Activated T-cell treated with anti-CD3 and anti-CD28 coated beads for 4 hours (primary cell): ENCODE data around the gene SPINK8.
"Not testable (repeated sequence)": the region's sequence is repeated elsewhere in the genome, so short reads cannot be mapped to it uniquely, and the experiment has no call there.

ENCODE experiments used
- DNase-seq: peaks from one replicate; pipeline ENCODE4 v3.0.0-alpha.2; 2020

Gene SPINK8

DNA sequence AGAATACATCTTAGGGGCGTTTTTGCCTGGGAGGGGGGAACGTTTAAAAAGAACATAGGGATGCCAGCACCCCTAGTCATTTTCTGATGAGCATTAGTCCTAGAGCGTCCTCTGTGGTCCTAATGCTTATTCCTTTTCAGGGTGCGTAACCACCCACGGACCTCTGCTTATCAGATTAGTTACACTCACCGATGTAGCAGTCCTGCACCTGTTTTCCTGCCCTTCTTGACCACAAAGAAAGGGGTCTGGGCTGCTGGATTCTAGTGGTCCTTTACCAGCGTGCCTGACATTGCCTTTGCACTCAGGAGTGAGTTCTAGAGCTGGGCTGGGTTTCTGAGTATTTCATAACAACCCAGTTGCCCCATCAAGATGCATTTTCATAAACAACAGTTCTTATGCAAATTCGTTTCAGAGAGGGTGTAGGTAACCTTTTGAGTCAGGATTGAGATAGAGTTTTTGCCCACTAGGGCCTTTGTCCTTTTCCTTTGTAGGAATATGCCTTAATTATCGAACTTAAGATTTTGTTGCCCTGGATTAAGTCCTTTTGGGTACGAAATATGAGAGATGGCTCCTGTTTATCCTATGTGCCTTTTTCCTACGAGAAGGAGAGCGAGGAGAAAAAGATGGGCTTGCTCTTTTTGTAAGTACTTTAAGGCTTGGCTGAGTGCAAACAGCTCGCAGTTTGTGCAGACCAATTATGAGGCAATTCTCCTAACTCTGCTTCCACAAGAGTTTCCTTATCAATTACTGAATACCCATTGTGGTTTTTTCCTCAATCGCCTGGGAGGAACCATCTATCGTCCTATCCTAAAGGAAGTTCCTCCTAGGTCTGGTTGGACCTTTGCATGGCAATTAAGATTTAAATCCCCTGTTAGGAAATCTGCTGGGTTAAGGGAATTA, at the start of gene SPINK8:
Gene SPINK8 (minus strand): TSS at position 316 of the 900 bp plus-strand sequence. CDS start 5,320 bp downstream, outside the sequence.
- DNase-seq, result not testable (repeated sequence)

DNA sequence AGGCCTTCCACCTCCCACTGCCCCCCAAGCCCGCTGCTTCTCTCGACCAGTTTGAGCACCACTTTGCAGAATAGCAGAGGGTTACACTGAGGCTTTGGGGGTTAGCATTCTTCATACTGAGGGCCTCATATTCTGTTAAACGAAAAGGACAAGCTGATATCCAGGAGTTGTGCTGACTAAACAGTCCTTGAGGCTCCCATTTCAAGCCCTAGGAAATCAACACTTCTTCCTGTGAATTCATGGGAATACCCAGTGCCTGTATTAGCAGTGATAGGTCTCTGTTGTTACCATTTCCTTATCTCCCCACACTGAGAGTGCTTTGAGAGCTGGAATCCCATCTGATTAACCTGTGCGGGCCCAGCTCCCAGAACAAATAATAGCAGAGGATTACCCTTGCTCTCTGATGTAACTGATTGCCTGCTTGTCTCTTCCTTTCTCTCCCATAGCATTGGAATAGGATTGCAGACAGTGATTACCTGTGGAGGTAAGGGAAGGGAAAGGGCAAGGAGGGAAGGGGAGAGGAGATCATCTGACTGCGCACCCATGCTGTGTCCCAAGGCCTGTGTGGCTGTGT, 39.5 kb upstream of the SPINK8 start:
- no peak for DNase-seq

DNA sequence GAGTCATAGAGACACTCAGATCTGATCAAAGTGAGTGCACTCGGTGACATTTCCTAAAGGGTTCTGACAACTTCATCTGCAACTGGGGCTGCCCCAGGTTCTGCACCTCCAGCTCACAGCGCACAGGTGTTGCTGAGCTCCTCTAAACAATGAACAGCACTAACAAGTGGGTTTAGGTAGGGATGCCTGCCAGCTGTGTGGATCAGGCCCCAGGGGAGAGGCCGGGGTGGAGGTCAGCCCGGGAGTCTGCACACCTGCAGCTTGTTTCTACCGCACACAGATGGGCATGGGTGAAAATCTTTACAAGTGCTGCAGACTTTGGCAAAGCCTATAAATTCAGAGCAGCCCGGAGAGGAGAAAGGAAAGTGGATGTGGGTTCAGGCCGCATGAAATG, 38.9 kb upstream of the SPINK8 start:
- DNase-seq, result no peak

DNA sequence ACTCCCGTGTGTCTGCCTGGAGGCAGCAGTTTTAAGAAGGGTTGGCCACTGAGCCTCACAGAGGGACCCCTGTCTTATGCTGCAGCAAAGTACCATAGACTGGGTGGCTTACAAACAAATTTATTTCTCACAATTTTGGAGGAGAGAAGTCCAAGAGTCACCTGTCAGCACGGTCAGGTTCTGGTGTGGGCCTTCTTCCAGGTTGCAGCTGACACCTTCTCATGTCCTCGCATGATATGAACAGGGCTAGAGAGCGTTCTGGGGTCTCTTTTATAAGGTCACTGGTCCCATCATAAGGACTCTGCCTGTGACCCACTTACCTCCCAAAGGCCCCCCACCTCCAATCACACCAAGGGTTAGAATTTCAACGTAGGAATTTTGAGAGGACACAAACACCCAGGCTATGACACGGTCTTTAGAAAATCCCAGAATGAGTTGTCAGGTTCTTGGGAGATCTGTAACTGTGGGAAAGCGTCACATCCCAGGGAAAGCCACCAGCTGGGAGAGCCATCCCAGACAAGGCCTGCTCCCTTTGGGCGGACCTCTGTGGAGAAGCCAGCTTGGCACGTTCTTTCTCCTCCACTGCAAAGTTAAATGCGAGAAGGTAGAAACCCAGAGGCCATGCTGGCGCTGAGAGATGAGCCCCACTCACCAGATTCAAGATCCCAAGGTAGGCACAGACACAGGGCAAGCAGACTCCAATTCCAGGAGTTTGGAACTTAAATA, 38.4 kb upstream of the SPINK8 start, which contains the start of gene FBXW12:
Gene FBXW12 (plus strand): TSS at position 569 of the 726 bp plus-strand sequence. CDS start 549 bp downstream, outside the sequence.
- no peak for DNase-seq

DNA sequence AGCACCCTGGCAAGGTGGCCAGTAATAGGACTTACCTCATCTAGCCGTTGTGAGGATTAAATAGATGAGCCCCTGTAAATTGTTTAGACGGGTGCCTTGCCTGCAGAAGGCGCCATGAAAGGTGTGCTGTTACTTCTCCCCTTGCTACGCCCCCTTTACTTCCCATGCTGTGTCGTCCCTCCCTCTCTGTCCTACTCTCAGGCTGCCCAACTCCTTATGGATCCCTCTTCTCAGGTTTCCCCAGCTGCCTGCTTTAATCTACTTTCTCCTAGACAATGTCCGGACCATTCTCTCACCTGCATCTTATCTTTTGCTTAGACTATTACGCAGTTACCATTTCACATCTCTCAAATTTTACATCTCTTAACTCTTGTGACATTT, 36.9 kb upstream of the SPINK8 start:
- no peak for DNase-seq

DNA sequence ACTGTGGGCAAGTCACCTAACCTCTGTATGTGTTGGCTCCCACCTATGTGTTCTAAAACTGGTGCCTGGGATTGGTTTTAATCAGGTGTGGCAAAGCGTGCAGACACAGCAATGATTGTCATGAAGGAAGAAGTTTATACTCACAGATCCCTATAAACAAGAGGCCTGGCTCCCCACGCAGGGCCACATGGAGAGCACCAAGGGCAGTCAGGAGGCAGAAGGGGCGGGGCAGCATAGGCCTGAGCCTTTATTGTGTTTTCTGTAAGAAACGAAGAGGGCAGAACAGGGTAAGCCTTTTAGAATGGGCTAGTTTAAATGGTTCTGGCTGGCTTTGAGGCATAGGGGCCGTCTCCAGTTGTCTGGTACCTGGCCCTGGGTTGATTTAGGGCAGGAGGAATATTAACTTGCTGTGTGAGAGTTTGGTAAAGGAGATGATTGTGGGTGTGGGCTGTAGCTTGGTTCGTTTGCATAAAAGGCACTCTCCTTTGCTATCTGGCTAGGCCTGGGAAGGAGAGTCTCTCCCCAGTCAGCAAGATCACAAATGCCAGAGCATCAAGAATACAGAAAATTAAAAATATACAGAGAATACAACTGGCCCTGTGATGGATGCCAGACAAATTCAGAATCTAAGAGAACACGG, 36.4 kb upstream of the SPINK8 start:
- no peak for DNase-seq

DNA sequence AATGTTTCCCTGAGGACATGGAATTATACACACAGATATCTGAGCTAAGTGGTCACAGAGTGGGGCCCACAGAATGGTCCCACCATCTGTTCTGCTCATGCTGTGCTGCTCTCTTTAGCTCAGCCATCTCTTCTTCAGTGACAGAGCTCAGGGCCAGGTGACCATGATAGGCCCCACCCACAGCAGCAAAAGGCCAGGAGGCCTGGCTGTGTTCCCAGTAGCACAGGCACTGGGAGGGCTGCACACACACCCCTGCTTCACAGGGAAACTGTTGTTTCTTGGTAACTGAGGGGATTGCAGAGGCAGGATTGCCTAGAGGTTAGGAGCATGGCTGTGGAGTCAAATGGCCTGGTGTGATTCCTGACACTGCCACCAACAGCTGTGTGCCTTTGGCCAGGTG, 33.7 kb upstream of the SPINK8 start:
- DNase-seq, result no peak

DNA sequence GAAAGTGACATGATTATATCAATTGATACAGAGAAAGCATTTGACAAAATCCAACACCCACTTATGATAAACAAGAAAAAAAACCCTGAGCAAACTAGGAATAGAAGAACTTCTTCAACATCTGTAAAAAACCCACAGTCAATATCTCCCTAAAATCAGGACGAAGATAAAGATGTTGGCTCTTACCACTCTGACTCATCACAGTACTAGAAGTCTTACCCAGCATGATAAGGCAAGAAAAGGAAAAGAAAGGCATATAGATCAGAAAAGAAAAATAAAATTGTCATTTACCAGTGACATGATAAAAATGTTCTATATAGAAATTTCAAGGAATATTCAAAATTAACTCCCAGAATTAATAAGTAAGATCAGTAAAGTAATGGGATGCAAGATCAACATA, 31.4 kb upstream of the SPINK8 start:
- DNase-seq, result no peak

DNA sequence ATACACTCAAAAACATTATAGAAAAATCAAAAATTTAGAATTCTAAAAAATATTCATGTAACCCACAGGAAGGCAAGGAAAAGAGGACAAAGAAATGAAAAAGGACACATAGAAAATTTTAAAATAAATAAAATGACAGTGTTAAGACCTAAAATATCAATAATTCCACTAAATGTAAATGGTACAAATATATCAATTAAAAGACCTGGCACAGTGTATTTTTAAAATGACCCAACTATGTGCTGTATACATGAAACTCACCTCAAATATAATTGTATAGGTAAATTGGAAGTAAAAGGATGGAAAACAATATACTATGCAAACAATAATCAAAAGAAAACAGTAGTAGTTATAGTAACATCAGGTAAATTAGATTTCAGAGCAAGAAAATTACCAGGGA, 28.5 kb upstream of the SPINK8 start:
- no peak for DNase-seq

DNA sequence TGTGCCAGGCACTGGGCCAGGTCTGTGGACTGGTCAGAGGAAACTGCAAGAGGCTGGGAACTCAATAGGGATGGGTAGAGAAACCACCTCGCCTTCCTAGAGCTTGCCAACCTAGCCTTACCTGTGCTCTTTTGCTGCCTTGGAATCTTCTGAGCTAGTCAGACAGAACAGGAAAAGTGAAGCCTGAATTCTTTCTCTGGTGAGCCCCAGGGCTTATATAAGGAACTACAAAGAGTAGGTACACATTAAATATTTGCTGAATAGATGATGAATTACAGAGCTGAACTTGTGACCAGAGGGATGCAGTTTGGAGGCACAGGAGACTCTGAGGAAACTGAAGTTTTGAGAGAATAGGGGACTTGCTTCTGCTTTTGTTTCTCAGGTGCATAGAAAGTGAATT, 23.0 kb upstream of the SPINK8 start:
- no peak for DNase-seq

DNA sequence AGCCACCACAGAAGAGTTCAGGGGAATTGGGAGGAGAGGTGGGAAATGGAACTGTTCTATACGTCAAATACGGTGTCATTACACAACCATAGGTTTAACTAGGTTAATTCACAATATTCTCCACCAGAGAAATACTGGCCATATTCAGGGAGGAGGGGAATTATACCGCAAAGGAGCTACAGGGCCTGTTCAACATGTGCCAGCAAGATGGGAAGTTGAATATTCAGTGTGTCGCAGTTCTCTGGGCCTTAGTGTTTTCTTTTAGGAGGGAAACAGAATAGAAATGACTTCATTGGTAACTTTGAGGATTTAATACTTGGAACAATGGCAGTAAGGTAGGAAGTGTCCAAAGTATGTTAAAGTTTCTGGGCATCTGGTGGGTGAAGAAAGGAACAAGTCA, 20.5 kb upstream of the SPINK8 start:
- no peak for DNase-seq

DNA sequence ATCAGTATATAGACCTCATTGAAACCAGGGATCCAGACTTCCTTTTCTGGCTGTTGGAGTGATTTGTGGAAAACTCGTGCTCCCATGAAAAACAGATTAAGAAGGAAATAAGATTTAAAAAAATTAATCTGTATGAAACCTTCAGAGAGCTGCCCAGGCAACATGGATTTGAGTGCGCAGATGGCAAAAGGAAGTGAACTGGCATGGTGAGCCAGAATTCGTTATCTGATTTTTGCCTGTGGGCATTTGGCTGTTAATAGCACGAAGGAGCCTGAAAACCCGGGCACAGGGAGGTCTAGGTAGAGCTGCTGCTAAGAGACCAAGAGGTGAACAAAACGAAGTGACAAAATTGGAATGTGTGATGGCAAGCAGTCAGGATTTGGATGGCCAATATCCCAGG, 19.1 kb upstream of the SPINK8 start:
- no peak for DNase-seq

DNA sequence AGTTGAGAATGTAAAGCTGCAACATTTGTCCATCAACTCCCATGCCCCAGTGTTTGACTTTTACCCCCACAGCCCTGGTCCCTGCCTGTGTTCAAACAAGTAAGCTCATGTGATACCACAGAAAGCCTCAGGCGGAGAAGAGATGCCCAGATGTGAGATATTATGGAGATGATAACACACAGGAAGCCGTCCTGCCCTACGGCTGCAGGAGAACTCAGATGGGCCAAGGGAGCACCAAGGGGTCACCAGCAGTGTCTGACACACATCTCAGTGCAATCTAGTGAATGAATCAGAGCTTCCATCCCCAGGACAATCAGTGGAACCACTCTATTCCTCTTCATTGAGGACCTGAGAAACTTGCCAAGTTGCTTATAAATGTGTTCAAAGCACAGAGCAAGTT, 14.0 kb upstream of the SPINK8 start:
- no peak for DNase-seq

DNA sequence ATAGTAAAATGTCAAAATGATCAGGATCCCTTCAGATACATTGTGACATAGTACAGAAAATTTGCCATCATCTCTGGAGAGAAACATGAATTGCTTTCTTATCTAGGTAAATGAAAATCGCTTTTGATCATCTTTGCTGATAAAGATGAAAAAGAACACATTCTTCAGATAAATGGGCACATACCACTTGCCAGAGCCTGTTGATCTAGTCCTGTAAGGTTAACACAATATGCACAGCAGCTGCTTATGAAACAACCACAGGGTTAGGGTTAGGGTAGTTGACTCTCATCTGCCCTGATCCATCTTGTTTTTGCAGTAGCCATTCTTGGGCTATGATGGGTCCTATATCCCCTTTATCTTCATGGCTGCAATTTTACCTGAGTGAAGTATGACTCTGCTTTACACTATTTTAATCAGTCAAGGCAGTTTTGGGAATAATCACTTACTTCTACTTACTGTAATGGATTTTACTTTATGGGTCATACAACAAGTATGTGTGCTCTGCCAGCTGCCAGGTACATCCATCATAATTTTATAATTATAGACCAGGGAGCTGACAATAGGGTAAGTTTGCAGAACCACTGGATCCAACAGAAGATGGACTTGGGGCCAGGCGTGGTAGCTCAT, 12.6 kb upstream of the SPINK8 start:
- no peak for DNase-seq

DNA sequence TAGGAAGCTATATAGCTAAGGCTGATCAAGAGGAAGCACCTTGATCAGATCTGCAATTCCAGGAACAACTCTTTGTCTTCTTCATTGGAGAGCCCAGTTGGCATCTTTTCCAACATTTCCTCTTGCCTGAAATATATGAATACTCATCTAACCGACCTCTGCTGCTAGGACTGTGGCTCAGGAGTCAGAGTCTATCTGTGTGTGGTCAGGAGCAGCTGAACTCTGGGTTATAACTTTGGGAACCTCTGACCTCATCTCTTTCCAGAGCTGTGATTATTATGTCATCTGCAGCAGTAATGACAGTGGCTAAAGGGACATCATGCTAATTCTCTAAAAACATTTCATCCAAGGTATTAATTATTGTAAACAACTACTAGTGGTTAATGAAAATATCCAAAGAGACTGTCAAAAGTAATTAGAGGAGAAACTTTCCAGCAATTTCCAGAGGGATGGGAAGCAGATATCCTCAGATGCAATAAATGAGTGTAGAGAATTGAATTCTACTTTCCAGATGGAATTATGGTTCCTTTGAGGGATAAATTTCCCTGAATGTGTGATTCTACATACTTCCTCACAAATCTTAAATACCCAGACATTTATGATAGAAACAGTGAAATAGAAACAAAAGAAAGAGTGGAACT, 11.5 kb upstream of the SPINK8 start:
- DNase-seq, result no peak

DNA sequence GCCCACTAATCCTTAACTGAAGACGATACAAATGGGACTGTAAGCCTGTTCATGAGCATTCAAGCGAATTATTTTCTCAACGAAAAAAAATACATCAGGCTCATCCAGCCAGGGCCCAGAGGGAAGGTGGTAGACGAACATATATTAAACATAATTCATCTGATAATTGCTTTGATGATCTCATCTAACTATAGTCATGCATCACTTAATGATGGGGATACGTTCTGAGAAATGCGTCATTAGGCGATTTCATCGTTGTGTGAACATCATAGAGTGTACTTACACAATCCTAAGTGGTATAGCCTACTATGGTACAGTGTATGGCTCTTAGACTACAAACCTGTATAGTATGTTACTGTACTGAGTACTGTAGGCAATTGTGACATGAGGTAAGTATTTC, 10.0 kb upstream of the SPINK8 start:
- DNase-seq, result no peak

DNA sequence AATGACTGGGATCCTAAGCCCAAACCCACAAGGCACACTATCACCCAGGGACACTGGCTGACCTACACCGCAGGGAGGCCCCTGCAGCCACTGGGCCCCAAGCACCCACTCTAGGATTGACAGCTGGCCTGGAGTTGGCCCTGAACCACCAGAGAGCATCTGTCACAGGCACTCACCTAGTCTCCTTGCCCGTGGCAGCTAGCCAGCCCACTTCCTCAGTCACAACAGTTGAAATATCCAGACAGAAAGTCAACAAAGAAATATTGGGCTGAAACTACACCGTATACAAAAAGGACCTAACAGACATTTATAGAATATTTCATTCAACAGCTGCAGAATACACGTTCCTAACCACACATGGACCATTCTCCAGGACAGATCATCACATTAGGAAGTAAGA, 5.2 kb upstream of the SPINK8 start:
- no peak for DNase-seq

DNA sequence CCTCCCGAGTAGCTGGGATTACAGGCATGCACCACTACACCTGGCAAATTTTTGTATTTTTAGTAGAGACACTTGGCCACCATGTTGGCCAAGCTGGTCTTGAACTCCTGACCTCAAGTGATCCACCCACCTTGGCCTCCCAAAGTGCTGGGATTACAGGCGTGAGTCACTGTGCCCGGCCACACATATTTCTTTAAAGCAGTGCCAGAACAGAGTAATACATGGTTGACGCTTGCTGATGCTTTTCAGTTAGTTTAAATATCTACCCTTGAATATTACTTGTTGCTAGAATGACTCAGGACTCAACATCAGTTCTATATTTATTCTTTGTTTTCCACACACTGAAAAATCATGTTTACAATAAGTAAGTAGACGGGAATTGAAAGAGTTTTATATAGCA, 4.1 kb upstream of the SPINK8 start:
- DNase-seq, result not testable (repeated sequence)

DNA sequence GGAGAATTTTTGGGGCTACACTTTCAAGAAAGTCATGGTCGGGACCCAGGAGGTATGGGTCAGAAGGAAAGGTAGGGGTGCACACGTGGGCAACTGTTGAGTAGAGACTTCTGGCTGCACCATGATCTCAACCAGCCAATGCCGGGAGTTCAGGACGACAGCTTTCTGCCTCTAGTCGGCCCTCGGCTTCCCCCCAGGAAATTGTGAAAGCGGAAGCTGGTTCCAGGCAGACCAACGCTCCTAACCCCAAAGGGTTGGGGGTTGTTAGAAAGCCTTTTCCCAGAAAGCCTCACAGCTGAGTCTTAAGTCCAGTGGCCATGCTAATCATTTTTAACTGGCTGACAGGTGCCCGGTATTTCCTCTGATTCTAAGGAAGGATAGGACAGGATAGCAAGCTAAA, 1.8 kb upstream of the SPINK8 start:
- not testable (repeated sequence) for DNase-seq

DNA sequence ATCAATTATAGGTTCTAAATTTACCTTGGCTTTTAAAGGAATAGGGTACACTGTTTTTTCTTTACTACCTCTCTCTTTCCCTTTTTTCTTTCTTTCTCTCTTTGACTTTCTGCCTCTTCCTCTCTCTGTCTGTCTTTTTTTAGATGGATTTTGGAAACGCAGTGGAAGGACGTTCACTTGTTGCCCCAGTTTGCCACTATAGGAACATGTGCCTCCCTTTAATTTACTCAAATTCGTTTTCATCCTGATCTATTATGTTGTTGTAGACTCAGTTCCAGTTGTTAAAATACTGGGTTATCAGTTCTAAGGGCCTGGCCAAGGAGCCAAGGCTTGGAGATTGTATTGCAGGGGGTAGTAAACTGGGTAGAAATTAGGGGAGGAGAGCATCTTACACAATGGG, 1.1 kb upstream of the SPINK8 start:
- DNase-seq, result no peak

DNA sequence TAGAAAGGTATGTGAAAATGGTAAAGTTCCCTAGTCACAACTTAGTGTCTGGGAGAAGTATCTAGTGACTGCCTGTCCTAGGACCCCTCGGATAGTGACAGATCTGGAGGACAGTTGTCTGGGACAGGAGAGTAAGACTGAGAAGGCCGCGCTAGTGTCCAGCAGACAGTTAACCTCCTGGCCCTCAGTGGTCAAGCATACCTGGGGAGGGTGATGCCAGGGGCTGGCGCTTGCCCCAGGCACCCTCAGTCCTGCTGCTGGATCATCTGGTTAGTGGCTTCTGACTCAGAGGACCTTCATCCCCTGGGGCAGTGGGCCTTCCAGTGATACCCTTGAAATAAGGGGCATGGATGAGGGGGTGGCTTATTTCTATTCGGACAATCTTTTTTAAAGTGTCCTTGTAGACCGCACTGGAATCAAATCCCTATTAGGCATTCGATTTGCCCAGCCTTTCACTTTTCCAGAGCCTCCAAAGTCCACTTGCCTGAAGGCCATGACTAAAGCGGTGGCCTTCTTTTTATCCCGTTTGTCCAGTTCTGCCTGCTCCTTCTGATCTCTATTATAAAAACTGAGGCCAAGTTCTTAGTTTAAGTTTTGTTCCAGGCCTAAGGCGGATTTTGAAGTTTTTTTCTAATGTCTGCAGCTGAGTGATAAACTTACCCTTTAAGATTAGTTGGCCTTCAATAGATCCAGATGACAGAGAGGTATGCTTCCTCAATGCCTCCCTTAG, 1.6 kb downstream of the SPINK8 start:
- DNase-seq, result not testable (repeated sequence)

DNA sequence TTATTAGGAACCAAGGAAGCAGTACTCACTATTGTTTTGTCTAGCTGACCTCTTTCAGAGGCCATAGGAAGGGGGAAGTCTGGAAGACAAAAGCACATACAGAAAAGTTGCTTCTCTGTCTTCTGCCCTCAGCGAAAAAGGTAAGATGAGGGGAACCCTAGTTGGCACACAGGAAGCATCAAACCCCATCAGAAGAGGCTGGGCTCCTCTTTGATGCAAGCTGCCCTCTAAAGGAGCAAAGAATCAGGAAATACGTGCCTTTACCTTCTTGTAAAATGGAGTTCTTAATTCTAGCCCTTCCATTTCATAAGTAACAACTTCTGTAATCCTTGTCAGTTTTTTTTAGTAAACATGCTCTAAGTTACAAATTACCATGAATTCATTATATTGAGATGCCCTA, 12.5 kb downstream of the SPINK8 start:
- DNase-seq, result no peak
